HG03520 (cell line): ENCODE measurements around the gene GJD4.
A peak's percentile ranks its signal among the peaks of the same experiment; 100 is the strongest.

Source experiments
- ATAC-seq: cut with Tn5 transposase; IDR thresholded peaks from one replicate; pipeline ENCODE4 v1.9.1; 2021; ENCODE audit warnings: mild to moderate bottlenecking, moderate library complexity; ENCODE audit not compliant: unreplicated experiment

The GJD4 gene

DNA sequence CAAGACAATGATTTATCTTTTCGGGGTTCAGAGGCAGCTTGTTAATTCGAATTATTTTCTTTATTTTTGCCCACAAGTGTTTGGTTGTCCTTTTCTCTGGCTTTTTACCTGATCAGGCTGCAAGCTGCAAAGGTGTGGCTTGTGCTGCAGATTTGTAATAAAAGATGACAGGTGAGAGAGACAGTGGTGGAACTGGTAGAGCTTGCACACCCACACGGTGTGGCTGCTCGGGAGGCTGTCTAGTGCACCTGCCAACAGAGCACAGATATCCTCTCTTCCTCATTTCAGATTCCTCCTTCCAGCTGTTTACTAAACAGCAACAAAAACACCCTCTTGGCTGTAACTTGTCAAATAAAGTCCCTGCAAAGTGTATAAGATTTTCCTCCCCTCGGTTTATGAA is 9.2 kb downstream of the GJD4 start:
- no peak for ATAC-seq

DNA sequence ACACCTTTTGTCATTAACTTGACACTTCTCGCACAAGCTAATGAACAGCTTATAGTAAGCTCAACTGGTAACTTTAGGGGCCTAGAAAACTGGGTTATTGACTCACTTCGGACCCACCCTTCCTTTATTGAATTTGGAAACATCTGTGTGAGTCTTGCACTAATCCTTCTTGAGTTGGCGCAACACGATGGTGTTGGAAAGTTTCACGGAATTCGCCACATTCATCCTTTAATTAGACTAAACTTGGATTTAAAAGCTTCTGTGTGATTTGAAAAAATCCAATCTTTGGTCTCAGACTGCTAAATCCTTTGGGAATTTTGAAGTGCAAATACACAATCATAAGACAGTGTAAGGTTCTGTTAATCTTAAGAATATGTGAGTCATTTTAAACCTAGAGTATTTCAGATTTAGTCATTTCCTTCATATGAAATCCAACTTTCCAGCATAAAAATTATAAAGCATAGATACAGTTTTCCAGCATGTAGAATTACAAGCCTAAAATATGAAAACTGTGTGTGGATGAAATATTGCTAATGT is 21.9 kb downstream of the GJD4 start:
- no peak for ATAC-seq

DNA sequence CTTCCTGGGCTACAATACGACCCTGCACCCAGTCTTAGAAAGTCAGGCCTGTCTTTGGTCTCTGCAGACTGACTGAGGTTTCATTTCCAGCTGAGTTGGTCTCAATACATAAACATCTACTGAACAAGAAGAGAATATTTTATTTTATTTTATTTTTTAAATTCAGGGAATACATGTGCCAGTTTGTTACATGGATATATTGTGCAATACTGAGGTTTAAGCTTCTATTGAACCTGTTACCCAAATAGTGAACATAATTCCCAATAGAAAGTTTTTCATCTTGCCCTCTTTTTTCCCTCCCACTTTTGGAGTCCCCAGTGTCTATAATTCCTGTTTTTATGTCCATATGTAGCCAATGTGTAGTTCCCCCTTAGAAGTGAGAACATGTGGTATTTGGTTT is 26.3 kb downstream of the GJD4 start:
- ATAC-seq: no peak

DNA sequence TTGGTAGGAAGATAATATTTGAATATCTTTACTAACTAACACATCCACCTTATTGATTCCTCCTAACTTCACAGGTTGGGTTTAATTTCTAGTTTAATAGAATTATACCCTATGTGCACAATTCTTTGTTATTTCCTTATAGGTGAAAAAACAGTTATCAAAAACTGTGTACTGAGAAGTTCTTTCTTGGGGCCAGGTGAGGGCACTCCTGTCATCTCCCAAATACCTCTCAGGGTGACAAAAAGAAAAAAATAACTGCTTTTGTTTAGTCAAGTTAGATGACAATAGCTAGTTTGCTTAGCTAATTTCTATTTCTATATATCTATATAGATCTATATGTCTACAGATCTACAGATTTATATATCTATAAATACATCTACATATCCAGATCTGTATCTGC is 26.9 kb downstream of the GJD4 start:
- ATAC-seq: no peak

DNA sequence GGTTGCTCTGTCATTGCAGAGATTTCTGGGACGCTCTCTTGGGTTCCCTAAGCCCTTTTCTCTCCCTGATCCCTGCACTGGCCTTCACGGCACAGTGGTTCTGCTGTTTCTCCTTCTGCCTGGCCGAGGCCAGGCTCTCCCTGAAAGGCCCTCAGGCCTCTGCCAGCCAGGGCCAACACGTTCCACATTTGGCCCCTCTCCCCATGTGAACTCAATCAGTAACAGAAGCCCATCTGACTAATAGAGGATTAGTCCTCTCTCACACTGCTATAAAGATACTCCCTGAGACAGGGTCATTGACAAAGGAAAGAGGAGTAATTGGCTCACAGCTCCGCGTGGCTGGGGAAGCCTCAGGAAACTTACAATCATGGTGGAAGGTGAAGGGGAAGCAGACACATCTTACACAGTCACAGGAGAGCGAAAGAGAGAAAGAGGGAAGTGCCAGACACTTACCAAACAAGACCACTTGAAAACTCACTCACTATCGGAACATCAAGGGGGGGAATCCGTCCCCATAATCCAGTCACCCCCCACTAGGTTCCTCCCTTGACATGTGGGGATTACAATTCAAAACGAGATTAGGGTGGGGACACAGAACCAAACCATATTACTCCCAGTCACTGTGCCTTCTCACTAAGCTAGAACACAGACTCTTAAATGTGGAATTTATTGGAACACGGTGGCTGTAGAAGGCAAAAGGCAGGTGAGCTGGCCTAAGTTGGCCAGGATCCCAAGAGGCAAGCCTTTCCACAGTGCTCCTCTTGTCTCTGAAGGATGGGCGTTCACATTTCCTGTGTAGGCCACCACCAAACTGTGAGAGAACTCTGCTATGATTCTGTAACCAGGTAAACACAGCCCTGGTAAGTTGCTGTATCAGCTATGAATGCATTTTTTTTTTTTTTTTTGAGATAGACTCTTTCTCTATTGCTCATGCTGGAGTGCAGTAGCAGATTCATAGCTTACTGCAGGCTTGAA is 28.2 kb downstream of the GJD4 start:
- ATAC-seq: no peak

DNA sequence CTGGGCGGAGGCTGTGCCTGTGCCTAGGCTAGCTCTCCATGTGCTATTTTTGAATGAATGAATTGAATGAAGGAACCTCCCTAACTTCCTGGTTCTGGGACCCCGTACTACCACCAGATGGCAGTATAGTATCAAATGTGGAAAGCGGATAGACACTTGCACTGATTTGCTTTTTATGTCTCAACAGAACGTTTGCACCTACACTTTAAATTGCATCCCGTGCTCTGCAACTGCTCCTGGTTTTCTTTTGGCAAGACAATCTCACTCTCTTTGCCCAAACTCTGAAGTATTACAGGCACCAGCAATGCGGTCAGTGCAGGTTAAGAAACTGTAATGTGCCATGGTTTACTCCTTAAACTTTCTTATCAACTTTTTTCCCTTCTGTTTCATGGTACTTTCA is 30.4 kb downstream of the GJD4 start:
- peak; percentile 57 for ATAC-seq

DNA sequence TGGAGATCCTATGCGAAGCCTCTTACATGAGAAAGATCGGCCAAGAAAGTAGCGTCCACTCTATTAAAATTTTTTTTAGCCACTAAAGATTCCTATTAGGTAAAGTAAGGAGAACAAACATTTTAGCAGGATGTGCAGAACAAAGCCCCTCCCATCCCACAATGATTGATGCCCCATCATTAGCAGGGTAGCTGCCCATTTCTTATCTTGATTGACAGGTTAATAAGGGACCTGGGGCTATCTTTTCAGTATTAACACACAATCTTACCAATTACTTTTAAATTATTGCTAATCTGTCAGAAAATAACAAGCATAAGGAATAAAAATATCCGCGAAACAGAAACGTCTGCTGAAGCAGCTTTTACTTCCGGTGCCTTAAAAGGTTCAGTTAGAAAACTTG is 31.8 kb downstream of the GJD4 start:
- no peak for ATAC-seq

DNA sequence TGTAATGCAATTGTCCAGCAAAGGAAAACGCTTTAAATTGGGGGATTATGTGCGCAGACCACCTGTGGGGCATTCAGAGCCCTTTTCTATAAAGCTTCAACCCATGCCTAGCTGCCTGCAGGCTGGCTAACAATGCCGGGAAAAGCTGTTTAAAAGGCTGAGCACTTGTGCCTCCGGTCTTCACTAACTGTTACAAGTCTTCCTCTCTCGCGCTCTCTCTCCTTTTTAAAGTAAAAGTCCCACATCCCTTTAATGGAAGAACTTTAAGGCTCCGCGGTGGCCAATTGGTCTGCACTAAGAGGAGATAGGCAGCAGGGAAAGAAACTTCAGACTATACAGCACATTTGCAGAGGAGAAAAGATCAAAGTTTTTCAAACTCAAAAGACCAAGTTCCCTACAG is 32.3 kb downstream of the GJD4 start:
- no peak for ATAC-seq

DNA sequence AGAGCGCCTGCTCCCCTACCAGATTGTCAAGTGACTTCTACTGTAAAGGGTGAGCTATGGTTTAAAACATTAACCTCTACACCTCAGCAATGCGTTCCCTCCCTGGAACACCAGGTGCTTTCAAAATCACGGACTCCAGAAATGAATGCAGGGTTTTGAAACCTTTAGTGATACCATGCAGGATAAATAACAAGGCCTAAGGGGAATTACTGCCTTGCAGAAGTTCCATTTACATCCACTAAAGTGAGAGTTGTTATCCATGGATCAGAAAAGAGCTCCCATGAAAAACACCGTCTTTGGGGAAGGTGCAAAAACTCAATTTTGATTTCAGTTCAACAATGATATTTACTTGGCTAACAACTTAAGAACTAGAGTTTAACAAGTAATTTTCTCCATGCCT is 33.0 kb downstream of the GJD4 start:
- ATAC-seq: no peak

DNA sequence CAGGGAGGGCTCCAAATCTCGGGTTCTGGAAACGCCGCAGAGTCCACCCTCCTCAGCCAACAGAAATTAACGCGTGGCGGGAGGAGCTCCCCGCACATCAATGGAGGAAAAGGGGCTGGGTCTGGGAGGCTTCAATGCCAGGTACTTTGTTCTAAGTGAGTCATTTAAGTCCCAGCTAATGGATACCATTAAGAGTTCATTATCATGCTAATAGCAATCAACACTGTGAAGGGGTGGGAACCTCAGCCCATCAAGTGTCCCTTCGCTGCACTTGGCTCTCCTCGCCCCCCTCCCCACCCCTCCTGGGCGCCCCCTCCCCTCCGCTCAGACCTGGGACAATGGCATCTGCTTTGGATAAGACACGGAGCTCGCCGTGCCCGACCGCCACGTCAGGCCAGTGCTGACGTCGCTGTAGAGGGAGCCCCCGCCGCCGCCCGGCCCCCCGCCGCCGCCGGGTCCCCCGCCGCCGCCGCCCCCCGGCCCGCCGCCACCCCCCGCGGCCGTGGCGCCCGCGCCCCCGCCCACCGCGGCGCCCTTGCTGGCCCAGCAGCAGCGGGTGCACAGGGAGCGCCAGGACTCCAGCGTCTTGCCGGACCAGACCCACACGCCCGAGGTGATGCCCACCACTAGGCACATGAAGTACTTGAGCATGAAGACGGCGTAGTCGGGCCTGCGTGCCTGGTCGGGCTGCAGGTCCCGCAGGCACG is 34.0 kb downstream of the GJD4 start:
- ATAC-seq: no peak

DNA sequence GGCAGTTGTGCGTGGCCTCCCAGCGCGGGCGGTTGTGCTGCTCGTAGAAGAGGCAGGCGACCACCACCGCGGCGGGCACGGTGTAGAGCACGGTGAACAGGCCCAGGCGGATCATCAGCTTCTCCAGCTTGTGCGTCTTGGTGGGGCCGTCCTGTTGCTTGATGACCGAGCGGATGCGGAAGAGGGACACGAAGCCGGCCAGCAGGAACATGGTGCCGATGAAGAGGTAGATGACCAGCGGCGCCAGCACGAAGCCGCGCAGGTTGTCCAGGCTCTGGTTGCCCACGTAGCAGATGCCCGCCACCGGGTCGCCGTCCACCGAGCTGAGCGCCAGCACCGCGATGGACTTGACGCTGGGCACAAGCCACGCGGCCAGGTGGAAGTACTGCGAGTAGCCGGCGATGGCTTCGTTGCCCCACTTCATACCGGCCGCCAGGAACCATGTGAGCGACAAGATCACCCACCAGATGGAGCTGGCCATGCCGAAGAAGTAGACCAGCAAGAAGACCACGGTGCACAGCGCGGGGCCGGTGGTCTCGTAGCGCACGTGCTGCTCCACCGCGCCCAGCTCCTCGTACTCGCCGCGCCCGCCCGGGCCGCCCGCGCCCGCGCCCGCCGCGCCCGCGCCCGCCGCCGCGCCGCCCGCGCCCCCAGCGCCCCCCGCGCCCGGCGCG is 34.7 kb downstream of the GJD4 start:
- ATAC-seq: no peak

DNA sequence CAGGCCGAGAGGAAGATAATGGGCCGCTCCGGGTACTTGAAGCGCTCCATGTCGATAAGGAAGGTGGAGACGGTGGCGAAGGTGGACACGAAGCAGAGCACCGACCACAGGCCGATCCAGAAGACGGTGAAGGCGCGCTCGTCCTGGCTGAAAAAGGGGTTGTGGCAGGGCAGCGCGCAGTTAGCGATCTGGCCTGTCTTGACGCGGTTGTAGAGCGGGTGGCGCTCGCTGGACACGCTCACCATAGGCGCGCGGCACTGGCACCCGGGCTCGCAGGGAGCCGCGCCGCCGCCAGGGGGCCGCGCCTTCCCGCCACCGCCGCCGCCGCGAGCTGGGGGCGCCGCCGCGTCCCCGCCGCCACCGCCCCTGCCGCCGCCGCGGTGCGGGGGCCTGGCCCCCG is 35.3 kb downstream of the GJD4 start:
- peak; percentile 31 for ATAC-seq

DNA sequence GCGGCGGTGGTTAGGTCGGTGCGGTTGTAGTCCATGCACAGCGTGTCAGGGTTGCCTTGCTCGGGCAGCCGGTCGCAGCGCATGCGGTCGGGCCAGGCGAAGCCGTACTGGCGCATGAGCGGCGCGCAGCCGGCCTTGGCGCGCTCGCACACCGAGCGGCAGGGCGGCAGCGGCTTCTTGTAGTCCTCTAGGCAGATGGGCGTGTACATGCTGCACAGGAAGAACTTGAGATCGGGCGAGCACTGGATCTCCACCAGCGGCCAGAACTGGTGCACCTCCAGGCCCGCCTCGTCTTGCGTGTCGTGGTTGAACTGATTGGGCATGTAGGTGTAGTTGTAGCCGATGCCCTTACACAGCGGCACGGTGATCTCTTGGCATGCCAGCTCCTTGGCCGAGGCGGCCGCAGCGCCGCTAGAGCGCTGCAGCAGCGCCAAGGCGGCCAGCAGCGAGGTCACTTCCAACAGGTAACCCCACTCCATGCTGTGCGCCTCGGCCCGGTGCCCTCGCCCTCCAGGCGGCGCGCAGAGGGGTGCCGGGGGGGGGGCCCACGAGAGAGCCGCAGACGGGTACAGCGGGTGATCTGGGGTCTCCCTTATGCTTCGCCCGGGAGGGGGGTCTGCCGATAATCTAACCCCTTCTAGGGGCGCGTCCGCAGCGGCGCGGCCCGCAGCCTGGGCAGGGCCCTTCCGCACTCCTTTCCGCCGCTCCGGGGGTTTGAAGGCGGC is 36.0 kb downstream of the GJD4 start:
- ATAC-seq: peak; percentile 38

DNA sequence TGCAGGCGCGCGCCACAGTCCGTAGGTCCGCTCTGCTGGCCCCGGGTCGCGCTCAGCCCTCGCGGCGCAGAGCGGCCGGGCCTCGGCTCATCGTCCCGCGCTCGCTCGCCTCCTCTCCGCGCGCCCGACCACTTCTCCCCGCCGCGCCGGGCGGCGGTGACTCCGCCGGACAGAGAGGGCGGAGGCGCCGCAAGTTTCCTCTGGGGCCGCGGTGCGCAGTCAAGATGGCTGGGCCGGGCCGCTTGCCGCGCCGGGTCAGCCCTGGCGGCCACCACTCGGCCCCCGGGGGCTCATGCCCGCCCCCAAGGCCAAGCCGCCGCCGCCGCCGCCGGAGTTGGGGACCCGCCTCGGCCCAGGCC is 36.5 kb downstream of the GJD4 start:
- ATAC-seq: peak; percentile 17

DNA sequence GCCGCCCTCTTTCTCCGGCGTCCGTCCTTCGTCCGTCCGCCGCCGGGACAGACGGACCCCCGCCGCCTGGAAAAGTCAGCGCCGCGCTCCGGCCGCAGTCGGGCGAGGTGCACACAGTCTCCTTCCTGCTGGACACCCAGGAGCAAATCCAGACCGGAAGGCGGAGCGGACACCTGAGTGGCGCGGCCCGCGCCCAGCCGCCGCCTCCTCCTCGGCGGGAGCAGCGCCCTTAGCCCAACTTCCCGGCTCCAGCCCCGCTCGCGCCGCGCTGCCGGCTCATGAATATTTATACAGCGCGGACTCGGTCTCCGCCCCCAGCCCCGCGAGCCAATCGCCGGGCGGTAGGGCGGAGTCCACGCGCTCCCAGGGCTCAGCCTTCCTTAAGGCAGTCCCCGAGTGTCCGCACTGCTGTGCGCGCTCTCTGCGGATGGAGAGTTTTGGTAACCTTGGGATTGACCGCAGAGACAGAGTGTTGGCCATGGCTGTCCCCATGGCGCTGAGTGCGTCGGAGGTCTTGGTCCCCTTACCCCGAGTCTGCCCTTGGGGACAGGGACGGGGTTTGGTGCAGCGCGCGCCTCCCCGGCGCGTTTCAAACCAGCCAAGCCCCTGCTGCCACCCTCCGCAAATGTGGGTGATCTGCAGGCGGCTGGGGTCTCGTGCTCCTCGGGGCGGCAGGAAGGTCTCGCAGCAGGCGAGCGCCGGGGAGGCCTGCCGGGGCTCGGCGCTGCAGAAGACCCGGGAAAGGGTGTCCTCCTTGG is 37.1 kb downstream of the GJD4 start, which contains the start of gene FZD8:
Gene FZD8, minus strand, starts transcription at position 262 of the 758 bp plus-strand sequence. CDS start 867 bp downstream, outside the sequence.
- peak; percentile 84 for ATAC-seq

DNA sequence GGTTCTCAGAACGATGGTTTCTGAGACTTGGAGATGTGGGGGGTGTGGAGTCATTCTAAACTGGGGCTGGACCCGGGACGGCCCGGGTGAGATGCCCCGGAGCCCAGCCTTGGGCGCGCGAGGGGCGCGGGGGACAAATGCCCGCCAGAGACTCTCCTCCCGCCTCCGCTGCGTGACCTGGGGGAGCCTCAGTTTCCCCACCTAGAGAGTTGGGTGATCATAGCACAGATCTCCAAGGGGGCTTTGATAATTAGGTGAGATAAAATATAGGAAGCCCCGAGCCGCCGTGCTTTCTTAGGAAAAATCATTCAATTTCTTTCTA is 37.6 kb downstream of the GJD4 start:
- ATAC-seq: no peak

DNA sequence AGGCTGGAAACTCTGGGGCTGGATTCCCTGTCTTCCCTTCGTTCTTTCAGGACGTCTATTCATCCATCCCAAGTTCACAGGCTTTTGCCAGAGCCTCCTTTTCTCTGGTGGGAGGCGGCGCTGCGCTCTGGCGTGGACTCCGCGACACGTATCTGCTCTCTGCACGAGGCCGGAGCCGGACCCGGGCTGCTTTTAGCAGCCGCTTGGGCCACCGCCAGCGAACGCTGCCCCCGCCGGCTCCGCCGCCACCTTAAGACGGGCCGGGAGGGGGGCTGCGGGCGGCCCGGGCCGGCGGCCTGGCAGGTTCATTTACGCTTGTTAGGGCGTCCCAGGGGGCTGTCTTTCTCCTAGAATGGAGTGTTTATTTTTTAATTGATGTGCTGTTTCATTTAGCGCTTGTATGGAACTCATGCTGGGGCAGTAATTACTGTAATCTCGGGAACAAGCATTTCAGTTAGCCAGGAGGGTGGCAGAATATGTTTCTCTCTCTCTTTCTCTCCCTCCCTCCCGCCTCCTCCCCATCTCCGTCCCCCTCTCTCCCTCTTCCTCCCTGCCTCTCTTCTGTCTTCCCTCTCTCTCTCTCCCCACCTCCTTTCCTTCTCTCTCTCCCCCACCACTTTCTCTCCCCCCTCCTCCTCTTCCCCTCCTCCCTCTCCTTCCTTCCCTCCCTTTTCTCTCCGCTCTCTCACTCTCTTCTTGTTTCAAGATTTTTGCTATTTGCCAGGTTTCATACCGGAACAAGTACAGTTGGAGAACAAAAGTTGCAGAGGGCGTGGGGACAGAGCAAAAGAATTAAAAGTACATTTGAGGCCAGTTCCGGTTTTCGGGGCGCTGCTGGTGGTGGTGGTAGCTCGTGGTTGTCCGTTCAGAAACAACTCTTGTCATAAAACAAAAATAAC is 38.3 kb downstream of the GJD4 start:
- no peak for ATAC-seq

DNA sequence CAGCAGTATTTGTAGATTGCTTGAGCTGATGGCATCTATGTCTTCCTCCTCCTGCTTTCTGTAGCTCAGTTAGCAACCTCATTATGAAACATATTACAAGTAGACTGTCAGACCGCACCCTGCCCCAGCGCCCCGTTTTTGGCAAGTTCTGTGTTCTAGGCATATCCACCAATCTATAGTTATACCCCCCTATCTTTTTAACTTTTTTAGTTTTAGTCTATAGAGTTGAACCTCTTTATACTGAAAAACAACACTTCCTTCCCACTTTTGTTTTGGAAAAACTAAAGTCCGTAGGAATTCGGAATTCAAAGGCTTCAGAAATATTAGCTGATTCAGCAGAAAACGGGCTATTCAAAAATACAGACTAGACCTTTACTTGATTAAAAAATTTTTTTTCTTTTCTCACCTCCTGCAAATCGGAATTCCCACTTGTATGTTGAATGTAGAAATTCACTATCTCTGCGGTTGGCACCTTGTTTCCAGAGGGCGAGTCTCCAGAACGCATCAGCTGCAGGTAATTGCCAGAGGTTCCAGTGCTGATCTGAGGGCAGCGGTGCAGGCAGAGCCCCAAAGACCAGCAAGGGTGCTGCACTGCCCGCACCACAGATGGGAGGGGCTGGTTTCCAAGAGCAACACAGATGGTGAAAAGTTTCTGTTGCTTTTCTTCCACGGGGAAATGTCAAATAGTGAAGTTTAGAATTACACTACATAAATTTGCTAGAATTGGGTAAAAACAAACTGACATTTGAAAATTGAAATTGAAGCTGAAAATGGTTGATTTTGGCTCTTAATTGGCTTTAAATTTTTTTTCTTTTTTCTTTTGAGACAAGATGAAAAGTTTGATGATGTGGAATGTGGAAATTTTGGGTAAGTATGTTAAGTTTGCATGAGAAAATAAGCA is 39.2 kb downstream of the GJD4 start:
- no peak for ATAC-seq
